ENCODE measurements around the gene NFASC.

Gene NFASC

DNA sequence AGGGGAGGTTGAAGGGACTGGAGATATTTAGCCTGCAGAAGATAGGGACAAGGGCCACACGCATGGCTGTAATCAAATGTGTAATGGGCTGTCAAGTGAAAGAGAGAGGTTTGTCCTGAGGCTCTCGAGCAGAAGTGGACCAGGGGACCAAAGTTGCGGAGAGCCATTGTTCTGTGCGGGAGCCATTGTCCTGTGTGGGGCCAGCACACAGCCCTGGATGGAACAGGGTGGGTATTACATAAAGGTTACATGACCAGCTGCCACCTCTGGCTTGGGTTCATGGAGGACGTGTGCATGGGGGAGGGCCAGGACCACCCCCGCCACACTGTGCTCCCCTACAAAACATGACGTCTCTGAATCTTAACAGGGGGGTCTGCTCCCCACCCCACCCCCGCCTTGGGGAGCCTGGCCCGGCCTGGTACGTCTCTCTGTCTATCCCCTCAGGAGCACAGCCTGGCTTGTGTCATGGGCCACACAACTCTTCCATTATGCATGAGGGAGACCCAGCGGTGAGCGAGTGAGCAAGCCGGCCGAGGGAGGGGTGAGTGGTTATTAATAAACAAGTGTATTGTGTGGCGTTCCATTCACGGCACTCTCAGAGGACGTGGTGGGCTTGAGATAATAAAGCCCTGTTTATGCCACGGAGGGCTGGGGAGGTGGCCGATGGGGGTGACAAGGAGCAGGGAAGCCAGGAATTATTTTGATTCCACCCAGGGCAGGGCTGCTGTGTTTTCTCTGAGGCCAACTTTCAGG lies at the start of gene NFASC:
NFASC (plus strand) TSS at position 703 of the 753 bp plus-strand sequence. CDS start 73,454 bp downstream, outside the sequence.
- DNase-seq (ENCODE audit: low spot score), result no peak

DNA sequence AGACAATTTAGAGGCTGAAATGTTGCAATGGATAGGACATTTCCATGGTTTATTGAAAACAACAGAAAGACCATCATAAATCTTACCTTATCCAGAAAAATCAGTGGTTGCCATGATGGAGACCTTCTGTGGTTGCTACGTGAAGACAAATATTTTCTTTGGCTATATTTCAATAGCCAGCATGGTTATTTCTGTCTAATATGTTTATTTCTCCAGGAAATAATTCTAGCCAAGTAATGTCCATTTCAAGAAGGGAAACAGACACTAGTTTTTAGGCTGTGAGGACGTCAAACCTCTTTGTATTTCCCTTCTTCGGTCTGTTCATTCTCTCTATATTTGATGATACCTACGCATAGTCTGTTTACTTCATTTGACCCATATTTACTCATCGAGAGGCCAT lies 49.2 kb upstream of the NFASC start:
- DNase-seq (ENCODE audit: low spot score), result no peak

DNA sequence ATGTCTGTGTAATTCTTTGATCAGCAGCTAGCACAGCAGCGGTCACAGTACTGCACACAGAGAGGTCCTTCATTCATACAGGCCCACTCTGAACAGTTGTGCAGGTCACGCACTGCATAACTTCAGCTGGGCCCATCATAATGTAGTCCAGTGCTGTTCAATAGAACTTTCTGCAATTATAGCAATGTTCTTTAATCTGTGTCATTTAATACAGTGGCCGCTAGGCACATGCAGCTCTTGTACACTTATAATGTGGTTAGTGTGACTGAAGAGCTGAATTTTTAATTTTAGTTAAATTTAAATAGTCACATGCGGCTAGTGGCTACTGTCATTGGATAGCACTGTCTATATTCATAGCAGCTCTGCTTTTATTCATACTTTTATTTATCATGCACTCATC lies 48.7 kb upstream of the NFASC start:
- no peak for DNase-seq (ENCODE audit: low spot score)

DNA sequence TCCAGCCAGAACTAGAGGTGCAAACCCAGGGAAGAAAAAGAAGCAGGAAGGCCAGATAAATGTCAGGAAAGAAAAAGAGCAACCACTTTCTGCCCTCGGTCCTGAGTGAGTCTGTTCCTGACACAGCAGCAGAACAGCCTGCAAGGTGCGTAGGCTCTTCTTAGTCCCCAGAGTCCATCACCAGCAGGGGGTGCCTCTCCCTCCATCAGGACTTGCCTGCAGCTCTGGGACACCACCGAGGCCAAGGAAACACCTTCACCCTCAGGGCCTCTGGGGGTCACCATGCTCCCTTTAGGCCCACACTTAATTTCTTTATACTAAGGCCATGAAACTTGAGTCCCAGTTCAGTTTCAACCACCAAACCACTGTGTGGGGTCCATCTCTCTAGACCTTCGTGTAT lies 43.7 kb upstream of the NFASC start:
- DNase-seq (ENCODE audit: low spot score), result no peak

DNA sequence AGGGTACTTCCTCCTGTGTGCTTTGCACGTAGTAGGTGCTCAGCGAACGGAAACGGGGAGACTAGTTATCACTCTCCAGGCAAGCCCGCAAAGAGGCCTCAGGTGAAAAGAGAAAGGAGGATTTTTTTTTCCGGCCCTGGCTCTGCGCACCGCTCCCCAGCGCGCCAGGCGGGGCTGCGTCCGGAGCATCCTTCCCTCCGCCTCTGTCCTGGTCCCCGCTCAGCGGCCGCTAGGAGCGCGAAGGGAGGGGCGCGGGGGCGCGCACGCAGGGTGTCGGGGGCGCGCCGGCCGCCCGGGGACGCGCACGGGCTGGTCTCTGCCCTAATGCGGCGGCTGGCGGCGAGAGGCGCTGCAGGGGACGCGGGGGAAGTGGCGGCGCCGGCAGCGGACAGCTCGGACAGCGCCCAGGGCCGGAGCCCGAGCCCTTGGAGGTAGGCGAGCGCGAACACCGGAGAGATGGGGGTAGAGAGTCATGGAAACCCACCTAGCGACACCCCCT lies 42.3 kb upstream of the NFASC start:
- DNase-seq (ENCODE audit: low spot score), result peak; percentile 76

DNA sequence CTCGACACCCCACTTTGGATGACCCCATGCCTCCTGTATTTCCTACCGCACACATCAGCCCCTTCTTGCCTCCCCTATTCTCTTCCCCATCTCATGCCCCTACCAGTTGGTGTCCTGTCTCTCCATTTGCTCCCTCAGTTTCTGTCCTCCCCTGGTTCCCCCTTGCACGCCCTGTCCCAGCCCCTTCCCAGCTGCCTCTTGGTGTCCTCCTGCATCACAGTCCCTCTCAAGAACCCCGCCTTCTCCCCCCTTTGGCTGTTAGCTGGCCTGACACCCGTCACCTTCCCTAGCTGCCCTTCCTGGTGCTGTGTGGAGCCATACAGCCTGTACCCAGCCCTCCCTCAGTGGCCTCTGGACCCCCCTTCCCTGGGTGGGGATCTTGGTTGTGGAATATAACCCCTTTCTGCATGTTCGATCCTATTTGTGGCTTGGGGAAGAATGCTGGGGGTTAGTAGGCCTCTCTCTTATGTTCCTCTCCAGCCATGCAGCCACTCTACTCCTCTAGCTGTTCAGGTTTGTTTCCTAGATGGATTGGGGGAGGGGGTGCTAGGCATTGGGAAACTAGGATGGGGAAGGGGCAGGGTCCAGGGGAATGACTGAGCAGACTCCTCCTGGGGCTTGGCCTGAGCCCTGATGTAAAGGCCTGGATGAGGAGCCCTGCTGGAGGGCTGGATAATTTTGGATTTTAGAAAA lies 41.4 kb upstream of the NFASC start:
- peak; percentile 42 for DNase-seq (ENCODE audit: low spot score)

DNA sequence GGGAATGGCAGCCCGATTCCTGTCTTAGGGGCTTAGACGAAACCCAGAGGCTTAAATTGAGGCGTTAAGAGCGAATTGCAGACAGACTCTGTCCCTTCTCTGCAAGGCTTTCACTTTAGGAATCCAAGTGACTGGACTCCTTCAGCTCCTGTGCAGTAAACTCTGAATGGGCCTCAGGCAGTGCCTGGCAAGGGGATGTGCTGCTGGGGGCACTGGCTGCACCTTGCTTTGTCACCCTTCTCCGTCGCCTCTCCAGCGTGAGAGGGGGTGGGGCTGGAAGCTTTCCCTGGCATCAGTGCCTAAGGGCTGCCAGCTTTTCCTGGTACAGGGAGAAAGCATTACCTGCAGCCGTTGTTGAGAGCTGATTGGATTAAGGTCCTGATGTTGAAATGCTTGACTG lies 39.9 kb upstream of the NFASC start:
- peak; percentile 61 for DNase-seq (ENCODE audit: low spot score)

DNA sequence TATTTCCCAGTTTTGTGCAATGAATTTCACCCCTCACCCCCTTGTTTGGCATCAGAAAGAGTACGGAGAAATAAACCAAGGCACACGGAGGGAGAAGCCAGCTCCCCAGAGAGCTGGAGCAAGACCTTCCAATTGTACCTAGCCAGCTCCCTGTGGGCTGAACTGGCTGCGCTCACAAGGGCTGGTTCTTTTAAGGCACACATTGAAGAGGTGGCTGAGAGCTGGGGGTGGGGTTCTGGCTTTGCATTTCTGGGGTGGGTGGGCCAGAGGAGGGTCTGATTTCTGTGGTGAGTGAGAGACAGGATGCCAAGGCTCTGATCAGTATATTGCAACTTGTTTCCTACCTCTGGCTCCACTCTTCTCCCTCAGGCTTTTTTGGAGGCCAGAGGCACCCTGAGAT lies 39.5 kb upstream of the NFASC start:
- DNase-seq (ENCODE audit: low spot score), result no peak

DNA sequence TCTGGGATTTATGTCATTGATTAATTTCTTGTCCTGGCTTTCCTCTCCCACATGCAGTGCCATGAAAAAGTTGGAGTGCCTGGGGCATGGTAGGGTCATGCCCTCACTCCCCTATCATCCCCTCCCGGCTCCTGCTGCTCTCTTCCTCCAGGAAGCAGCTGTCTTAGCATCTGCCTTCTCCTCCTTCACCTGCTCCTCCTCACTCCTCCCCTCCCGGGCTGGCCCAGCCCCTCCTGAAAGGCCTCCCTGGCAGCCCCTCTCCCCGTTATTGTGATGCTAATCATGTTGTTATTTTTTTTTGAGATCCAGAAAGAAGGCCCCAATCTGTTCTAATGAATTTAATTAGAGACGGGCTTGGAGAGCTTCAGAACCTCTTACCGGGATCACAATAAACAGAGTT lies 36.3 kb upstream of the NFASC start:
- DNase-seq (ENCODE audit: low spot score), result no peak

DNA sequence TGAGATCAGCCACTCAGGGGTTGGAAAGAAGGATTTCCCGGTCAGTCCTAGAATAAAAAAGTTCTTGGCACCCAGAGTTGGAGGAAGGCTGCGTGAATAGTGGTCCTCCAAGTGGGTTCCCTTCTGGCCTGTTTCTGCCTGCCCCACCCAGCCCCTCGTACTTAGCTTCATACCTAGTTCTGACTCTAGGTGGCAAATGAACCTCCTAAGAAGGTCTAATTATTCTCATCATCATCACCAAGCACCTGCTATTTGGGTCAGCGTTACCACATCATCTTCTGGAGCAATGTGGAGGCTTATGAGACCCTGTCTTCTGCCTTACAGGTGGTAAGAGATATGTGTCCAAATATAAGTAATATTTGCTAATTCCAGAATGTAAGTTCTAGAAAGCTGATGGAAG lies 35.9 kb upstream of the NFASC start:
- DNase-seq (ENCODE audit: low spot score), result no peak

DNA sequence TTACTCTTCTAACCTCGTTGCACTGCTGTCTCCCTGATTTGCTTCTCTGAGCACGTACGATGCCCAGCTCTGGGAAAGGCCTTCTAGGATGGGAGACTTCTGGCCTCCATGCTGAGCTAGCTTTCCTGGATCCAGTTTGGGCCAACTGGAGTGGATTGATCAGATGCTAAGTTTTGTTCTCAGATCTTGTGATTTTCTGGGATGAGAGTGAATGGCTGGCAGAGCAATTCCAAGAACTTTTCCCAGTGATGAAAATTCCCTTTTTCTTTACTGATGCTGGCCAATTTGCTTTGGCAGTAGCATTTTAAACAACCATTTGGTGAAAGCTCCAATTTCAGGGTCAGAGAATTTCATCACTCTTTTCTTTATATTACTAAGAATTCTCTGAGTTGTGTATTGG lies 34.9 kb upstream of the NFASC start:
- no peak for DNase-seq (ENCODE audit: low spot score)

DNA sequence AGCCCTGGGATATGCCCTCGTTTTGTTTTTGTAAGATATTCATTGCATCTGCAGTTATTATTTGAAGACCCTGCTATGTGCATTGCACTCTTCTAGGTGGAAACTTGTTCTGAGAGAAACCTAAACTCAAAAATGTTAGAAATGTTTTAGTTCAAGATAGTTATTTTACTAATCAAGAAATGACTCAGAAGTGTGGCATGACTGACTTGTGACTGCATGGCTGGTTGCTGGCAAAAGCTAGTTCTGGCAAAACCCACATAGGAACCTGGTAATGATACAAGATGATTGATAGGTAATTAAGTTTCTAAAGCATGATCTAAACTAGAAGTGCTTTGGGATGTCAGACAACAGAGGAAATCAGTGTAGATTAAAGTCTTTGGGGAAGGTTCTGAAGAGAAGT lies 33.8 kb upstream of the NFASC start:
- no peak for DNase-seq (ENCODE audit: low spot score)

DNA sequence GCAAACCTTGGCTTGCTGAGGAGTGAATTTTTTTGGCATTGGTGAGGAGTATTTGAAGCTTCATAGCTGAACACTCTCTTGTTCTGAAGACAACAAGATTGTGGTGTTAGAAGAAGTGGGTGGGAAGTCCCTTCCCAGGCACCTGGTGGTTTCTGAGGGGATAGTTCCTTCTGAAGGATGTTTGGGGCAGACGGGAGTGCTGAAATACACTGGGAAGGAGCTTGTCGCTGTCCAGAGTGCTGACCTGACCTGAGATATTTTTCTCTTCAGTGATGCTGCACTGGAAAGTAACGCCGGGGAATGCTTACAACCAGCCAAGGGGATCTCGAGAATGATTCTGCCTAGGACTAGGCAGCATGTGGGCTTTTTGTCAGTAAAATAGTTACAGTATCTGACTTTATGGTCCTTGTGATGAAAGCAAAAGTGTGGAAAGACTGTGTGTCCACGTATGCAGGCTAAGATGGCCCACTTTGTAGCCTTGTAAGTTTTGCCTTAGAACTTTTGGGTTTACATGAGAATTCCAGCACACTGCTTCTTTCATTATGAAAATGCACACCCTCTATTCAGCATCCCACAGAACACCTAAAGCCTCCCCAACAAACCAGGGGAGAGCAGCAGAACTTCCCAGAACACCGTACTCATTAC lies 33.1 kb upstream of the NFASC start:
- peak; percentile 23 for DNase-seq (ENCODE audit: low spot score)

DNA sequence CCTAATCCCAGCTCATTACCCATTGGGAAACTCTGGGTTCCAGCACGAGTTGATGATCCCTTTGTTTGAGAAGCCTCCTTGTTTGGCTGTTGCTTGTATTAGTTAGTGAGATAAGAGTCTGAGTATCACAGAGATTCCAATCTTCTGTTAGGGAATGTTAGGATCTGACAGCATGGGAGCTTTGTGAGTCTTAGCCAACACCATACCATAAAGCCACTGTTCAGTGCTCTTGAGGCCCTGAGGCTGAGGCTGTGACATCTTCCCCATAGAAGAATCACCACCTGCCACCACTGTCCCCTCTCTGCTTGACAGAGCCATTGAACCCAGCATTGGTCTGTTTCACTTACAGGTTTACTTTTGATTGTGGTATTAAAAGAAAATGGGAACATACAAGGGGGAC lies 29.3 kb upstream of the NFASC start:
- DNase-seq (ENCODE audit: low spot score), result no peak

DNA sequence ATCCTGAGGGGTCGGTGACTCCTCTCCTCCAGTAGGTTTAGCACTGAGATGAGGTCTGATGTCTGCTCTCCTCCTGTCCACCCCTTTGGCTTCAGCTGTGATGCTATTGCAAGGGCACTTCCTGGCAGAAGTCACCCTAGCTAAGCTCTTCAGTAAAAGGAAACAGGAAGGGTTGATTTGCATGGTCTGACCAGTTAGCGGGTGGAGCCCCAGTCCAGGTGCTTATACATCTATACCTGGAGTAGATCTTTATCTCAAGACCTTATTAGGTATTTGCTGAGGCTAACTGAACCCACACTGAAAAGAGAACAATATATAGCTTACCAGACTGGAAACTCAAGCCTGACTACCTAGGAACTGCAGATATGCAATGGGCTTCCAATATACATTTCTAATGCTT lies 28.9 kb upstream of the NFASC start:
- no peak for DNase-seq (ENCODE audit: low spot score)

DNA sequence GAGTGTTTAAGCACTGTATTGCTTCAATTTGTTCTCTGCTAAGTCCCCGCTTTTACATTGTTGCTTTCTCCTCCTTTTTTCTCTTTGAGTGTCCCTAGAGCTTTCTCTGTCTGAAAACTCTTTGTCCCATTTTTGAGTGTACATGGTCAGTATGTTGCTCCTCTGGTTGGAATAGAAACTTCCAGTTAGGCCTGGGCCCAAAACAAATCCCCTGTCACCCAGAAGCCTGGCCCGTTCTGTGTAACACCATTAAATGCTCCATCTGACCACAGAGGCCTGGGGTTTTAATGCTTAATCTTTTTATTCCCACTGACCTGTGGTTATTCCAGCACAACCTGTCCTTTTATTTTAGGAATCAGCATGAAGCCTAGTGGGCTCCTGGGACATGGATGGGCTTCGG lies 28.3 kb upstream of the NFASC start:
- no peak for DNase-seq (ENCODE audit: low spot score)

DNA sequence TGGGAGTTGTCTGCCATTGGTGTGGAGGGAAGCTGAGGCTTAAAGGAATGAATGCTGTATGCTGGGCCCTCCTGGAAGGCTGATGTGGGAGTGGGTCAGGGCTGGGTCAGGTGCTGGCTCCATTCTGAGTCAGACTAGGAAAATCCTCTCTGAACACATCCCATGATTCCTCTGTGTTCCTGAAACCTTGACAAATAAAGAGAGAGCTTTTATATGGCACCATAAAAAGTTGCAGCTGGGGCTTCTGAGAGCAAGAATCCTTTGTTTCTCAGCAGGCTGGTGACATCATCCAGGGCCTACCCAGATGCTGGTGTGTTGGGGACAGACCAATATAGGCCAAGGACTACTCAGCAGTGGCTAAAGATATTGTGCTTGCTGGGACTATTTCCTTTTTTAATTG lies 27.8 kb upstream of the NFASC start:
- no peak for DNase-seq (ENCODE audit: low spot score)

DNA sequence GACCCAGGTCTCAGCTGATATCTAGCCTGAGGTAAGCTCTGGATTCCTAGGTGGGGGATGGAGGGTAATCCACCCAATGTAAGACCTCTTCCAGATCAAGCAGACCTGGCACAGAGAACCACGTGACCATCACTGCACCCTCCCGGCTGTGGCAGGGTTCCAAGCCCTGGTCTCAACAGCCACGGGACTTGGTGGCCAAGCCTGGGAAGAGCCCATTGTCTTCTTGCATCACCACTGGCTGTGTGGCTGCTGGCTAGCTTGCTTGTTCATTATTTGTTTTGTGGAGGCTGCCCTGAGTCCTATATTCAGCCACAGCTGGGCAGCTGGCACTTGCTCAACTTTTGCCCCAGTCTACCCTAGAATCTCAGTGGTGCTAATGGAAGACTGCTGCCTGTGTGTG lies 24.1 kb upstream of the NFASC start:
- DNase-seq (ENCODE audit: low spot score), result no peak

DNA sequence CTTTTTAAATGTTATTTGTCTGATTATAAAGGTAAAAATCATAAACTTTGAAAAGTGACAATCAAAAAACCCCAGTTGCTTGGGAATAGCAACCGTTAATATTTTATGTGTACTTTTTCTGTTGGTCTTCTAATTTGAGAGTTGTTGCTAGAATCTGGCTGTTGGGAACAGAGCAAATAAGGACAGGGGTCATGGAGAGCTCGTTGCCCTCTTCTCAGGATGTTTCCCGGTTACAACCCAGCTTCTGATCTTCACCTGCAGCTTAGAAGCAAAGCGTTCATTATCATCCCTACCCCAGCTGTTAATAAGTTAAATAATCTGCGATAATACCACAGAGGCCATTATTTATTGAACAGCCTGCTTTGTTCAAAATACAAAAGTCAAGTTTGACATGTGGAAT lies 22.1 kb upstream of the NFASC start:
- DNase-seq (ENCODE audit: low spot score), result no peak

DNA sequence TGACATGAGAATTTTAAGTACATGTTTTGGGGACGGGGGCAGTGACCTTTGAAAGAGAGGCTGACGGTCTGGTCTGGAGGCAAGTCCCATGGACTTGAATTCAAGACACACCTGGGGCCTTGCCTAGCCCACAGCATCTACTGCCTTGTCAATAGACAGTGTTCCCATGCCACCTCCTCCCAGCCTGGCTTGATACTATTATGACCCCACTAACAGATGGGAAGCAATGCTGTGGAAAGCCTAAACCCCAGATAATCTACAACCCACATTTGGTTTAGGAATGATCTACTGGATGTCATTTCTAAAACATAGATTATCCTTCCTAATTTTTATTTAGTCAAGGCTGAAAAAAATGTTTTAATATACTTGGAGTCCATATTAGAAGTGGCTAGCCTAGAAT lies 17.8 kb upstream of the NFASC start:
- DNase-seq (ENCODE audit: low spot score), result no peak

DNA sequence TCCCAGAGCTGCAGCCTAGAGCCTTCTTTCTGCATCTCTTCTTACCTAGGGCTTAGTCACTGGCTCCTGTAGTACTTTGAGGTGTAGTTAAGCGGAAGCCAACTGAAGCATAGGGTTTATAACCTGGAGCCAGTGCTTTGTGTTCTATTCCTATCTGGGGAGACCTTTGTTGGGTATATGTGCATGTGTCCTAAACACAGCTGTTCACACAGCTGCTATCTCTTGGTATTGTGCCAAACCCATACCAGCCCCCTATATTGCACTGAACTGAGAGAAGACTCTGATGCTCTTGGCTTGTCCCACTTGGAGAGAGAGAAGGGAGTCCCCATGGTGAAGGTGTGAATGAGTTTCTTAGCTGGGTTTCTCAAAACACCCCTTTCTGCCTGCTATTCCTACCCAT lies 17.2 kb upstream of the NFASC start:
- no peak for DNase-seq (ENCODE audit: low spot score)

DNA sequence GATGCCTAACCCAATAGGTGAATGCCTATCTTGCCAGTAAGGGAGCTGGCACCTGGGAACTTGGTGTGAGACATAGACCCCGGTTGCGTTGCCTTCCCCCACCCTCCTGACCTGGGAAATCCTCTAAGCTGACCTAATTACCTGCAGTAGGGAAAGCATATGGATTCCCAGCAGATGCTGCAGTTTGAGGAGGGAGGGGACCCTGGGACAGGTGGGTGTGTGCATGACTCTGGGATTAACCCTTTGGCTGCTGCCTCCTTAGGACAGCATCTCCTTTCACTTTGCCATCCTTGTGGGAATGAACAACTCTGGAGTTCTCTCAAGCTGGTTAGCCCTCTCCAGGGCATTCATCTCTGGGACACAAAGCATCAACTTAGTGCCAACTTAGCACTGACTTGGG lies 16.4 kb upstream of the NFASC start:
- no peak for DNase-seq (ENCODE audit: low spot score)

DNA sequence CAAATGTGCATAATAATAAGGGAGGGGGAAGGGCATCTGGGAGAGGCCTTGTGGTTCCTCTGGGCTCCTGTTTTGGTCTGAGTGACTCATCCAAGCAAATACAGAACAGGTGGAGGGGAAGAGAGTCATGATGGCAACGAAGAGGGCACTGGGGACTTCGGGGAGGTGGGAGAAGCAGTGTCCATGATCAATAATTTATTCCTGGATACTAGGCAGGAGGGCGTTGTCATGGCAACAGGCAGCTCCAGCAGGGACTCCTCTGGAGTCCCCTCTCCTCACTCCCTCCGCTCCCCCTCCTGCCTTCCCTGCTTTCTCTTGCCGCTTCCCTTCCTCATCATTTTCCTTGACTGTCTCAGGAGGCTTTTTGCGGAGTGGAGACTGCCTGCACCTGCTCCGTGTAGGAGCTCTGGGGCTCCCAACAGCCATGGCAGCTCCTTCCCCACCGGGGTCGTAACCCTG lies 12.3 kb upstream of the NFASC start:
- no peak for DNase-seq (ENCODE audit: low spot score)
